Measurements from ENCODE around the gene PLCXD1. TPM values are rescaled to one million over a fixed set of nuclear protein-coding genes. Genes with fewer than 3 reads are reported as not detected.

PLCXD1 gene
- total and polyA plus RNA-seq, 12 donors = 1.2 to 14.5 (median 6.5) TPM

DNA sequence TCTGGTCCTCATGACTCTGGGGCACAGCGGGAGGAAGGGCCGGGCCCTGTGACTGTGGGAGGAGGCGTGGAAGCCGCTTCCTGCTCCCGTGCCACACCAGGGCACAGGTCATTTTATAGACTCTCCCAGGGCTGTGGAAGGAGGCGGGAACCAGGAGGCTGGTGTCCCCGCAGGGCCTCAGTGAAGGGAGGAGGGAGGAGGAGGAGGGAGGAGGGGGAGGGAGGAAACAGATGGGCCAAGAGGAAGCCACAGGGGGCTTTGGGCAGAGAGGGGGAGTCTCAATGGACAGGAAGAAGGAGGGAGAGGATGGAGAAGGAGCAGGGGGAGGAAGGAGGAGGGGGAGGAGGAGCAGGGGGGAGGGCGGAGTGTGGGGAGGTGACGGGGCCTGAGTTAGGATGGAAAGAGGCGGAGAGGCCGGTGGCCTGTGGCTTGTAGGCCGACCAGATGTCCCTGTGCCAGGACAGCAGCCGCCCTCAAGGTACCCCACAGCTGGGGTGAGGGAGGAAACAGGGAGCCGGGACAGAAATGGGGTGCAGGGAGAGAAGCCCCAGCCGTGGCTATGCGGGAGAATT lies 6.2 kb upstream of the PLCXD1 start:
- Histone ChIP-seq H3K9me3 (replicated peaks in 1 of 3) (no peaks in the 10 kb centered on the region), H3K27me3 (no peaks in the 10 kb centered on the region), H3K36me3 (replicated peaks in 1 of 2) (no peaks in the 10 kb centered on the region), H3K27ac (peak overlapping the region in 1 of 5 donors; percentile 45), H3K4me1 (replicated peaks in 1 of 2) (peaks cover 6 to 15% of the 10 kb centered on the region in 2 donors), H3K4me3 (no peak overlapping the region)
- TF ChIP-seq, protein P1, sequence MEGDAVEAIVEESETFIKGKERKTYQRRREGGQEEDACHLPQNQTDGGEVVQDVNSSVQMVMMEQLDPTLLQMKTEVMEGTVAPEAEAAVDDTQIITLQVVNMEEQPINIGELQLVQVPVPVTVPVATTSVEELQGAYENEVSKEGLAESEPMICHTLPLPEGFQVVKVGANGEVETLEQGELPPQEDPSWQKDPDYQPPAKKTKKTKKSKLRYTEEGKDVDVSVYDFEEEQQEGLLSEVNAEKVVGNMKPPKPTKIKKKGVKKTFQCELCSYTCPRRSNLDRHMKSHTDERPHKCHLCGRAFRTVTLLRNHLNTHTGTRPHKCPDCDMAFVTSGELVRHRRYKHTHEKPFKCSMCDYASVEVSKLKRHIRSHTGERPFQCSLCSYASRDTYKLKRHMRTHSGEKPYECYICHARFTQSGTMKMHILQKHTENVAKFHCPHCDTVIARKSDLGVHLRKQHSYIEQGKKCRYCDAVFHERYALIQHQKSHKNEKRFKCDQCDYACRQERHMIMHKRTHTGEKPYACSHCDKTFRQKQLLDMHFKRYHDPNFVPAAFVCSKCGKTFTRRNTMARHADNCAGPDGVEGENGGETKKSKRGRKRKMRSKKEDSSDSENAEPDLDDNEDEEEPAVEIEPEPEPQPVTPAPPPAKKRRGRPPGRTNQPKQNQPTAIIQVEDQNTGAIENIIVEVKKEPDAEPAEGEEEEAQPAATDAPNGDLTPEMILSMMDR (IDR thresholded peaks at IDR 0.05) = no peak
- TF ChIP-seq POLR2A (IDR thresholded peaks at IDR 0.05) = no peak
- DNase-seq = peak in 5 of 7 donors; percentile 27 to 62 (median 46)
- WGBS, 4 donors = 39 to 75% (median 63%) methylated on average over 7 to 16 of the region's 16 CpGs
- intact Hi-C loops (cut with DNase I) = no loop called here

DNA sequence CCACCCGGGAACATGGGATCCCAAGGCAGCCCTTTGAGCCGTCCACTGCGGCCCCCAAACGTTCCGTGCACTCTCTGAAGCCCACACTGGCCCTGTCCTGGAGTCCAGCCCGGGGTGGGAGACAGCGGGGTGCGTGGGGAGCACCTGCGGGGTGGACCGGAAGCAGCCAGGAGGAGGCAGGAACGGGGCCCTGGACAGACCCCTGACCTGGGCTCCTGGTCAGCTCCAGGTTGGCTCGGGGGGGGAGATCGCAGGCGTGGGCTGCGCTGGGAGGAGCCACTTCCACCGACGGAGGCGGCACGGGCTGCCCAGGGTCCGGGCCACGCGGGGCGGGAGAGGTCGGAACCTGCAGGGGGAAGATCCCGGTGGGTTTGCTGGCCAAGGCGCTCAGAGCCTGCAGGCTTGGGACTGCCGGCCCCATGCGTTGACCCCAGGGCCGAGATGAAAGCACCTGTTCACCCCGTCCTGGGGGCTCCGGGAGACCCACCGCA lies 5.7 kb upstream of the PLCXD1 start:
- Histone ChIP-seq H3K36me3 (replicated peaks in 1 of 2) (no peaks in the 10 kb centered on the region), H3K9me3 (replicated peaks in 1 of 3) (no peaks in the 10 kb centered on the region), H3K4me3 (peak overlapping the region in 2 of 4 donors; percentile 26 to 62), H3K27me3 (no peaks in the 10 kb centered on the region), H3K27ac (peak overlapping the region in 1 of 5 donors; percentile 45), H3K4me1 (replicated peaks in 1 of 2) (peaks cover 6 to 15% of the 10 kb centered on the region in 2 donors)
- intact Hi-C loops (cut with DNase I) = no loop called here
- WGBS, 4 donors = 46 to 58% (median 48%) methylated on average over 5 to 32 of the region's 32 CpGs; no CpG with 5 or more reads in 1 of the 4 donors
- DNase-seq = peak in 1 of 7 donors; percentile 13
- no peak for TF ChIP-seq POLR2A (IDR thresholded peaks at IDR 0.05)
- TF ChIP-seq, protein P1 (IDR thresholded peaks at IDR 0.05) = no peak

DNA sequence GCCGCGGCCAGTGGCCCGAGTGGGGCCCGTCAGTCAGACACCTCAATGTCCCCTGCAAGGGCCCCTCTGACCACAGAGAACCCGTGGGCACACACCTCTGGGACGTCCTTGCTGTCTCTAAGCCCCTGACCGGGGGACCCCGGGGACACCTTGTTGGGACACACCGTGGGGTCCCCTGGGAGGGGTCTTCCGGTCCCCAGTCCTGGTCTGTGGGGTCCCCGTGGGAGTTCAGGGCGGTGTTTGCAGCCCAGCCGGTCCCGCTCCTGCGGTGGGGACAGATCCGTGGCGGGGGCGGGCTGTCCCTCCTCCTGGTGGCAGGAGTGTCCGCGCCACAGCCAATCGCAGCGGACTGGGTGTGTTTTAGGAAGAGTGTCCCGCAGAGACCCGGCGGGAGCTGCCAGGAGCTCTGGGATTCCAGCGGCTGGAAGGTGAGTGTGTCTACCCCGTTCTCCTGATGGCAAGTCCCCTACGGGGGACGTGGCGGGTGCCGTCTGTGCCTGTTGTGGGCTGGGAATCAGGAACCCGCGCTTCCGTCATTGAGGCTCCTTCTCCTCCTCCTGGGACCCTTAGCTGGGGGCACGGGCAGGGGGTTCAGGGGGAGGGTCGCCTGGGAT lies 5.1 kb upstream of the PLCXD1 start:
- DNase-seq = peak; percentile 61 to 86 (median 76)
- H3K27ac ChIP-seq = peak overlapping the region in 1 of 5 donors; percentile 45

More for the DNA sequence above, 5.1 kb upstream of the PLCXD1 start:
- WGBS, 4 donors = 0 to 8% (median 2%) methylated on average over 3 to 36 of the region's 36 CpGs
- H3K27me3 ChIP-seq = no peaks in the 10 kb centered on the region
- peaks cover 6 to 15% of the 10 kb centered on the region in 2 donors for H3K4me1 ChIP-seq (replicated peaks in 1 of 2)
- no peaks in the 10 kb centered on the region for H3K36me3 ChIP-seq (replicated peaks in 1 of 2)
- no peaks in the 10 kb centered on the region for H3K9me3 ChIP-seq (replicated peaks in 1 of 3)
- peak overlapping the region in 3 of 4 donors; percentile 7 to 62 (median 26) for H3K4me3 ChIP-seq
- no peak for TF ChIP-seq POLR2A (IDR thresholded peaks at IDR 0.05)
- TF ChIP-seq, protein P1 (IDR thresholded peaks at IDR 0.05) = peak in 1 of 6 experiments; percentile 27
- intact Hi-C loops (cut with DNase I) = no loop called here
